ENCODE data around the gene GNAT2. TPM values are rescaled to one million over a fixed set of nuclear protein-coding genes. Genes with fewer than 3 reads are reported as not detected.

The GNAT2 gene
- total RNA-seq, 1 experiment from 2014 or later, result 0.52 TPM

DNA sequence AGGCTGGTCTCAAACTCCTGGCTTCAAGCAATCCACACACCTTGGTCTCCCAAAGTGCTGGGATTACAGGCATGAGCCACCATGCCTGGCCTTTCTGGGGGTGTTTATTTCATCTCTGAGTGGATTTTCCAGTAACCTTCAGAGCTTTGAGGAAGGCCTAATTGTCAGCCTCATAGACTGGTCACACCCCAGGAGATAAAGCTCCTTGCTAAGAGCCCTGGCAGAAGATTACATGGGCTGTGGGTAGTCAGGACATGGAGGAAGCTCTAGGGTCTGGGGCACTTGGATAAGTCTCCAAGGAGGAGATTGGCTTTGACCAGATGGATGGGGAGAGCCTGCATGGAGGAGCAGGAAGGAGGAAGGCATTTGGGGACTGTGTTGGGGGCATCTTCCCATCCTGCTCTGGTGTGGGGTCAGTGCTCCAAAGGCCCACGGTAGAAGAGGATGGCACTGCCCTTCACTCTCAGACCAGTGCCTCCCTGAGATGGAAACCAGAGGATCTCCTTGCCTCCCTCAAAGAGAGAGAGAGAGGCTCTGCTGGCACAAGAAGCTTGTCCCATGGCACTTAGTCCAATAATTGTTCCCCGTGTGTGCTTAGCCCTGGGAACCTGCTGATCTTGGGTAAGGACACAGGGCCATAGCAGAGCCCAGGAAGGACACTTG is 21.8 kb upstream of the GNAT2 start:
- intact Hi-C loops (cut with micrococcal nuclease; ENCODE audit: unreplicated experiment), result loop anchor here (5.0 kb wide), 1 partner anchor 371 kb away; no protein-coding TSS in a partner anchor
- peaks cover under 1% of the 10 kb centered on the region; the same call in 1 of the 2 replicates for H3F3A ChIP-seq (ENCODE audit: insufficient read depth, low read depth)
- no TSS peak for BruUV-seq (replicated peaks)
- no peak overlapping the region for H3K4me2 ChIP-seq
- no peaks in the 10 kb centered on the region for H4K20me1 ChIP-seq (ENCODE audit: insufficient read depth)
- H2AFZ ChIP-seq, result no peak overlapping the region
- no peaks in the 10 kb centered on the region for H3K27me3 ChIP-seq (ENCODE audit: insufficient read depth, low read depth)
- no peak overlapping the region for H3K4me3 ChIP-seq
- H3K27ac ChIP-seq, result no peak overlapping the region
- ChIA-PET CTCF (interaction anchor here (0.6 to 3.9 kb wide), 8 partner anchors 10 to 343 kb away, joined by 3 to 48 read pairs (median 20); partner anchors contain the start of genes AHCYL1 and GNAI3), POLR2A (ENCODE audit: unreplicated experiment) (no interaction called here)
- TF ChIP-seq, protein P1, sequence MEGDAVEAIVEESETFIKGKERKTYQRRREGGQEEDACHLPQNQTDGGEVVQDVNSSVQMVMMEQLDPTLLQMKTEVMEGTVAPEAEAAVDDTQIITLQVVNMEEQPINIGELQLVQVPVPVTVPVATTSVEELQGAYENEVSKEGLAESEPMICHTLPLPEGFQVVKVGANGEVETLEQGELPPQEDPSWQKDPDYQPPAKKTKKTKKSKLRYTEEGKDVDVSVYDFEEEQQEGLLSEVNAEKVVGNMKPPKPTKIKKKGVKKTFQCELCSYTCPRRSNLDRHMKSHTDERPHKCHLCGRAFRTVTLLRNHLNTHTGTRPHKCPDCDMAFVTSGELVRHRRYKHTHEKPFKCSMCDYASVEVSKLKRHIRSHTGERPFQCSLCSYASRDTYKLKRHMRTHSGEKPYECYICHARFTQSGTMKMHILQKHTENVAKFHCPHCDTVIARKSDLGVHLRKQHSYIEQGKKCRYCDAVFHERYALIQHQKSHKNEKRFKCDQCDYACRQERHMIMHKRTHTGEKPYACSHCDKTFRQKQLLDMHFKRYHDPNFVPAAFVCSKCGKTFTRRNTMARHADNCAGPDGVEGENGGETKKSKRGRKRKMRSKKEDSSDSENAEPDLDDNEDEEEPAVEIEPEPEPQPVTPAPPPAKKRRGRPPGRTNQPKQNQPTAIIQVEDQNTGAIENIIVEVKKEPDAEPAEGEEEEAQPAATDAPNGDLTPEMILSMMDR (conservative IDR thresholded peaks at IDR 0.05), result no peak
- no peak for TF ChIP-seq EZH2 (IDR thresholded peaks at IDR 0.05; ENCODE audit: low read depth)
- H3K4me1 ChIP-seq (replicated peaks; ENCODE audit: insufficient read depth), result peaks cover 19% of the 10 kb centered on the region
- no peaks in the 10 kb centered on the region for H3K36me3 ChIP-seq (ENCODE audit: low read depth)
- H3K9me3 ChIP-seq (ENCODE audit: insufficient read depth, low read depth), result no peaks in the 10 kb centered on the region
- no peaks in the 10 kb centered on the region for H3K79me2 ChIP-seq (ENCODE audit: low read depth)
- no peaks in the 10 kb centered on the region for H3K9me2 ChIP-seq (ENCODE audit: insufficient read depth)
- no peak for DNase-seq

DNA sequence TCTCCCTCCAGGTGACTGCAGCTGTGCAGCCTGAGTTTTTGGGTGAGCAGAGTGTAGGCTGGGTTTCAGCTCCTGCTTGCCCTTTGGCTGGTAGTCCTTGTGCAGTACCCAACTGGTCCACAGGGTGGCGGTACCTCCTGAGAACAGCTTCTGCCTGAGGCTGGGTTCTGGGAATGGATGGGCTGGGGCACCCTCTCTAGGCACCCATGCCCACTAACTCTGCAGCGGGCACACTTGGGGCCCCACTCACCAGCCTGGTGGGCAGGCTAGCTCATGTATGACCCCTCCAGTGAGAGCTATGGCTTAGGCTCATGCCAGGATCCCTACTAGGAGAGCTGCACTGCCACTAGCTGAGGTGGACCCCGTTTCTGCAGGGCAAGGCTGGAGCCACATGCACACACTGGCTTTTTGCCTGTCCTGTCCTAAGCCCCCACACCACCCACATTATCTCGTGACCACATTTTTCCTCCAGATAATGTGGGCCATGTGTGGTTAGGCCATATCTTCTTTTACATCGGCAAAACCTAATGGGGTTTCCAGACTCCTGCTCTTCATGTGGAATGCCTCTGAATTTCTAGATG is 21.0 kb upstream of the GNAT2 start:
- no peak overlapping the region for H3K27ac ChIP-seq
- peaks cover 27% of the 10 kb centered on the region for H3K4me1 ChIP-seq (replicated peaks; ENCODE audit: insufficient read depth)
- no peaks in the 10 kb centered on the region for H3K79me2 ChIP-seq (ENCODE audit: low read depth)
- peaks cover 9% of the 10 kb centered on the region; the same call in 1 of the 2 replicates for H3F3A ChIP-seq (ENCODE audit: insufficient read depth, low read depth)
- no peak overlapping the region for H3K4me3 ChIP-seq
- intact Hi-C loops (cut with micrococcal nuclease; ENCODE audit: unreplicated experiment), result loop anchor here (5.0 kb wide), 1 partner anchor 372 kb away; no protein-coding TSS in a partner anchor
- no peaks in the 10 kb centered on the region for H3K27me3 ChIP-seq (ENCODE audit: insufficient read depth, low read depth)
- H2AFZ ChIP-seq, result no peak overlapping the region
- DNase-seq, result peak; percentile 65 to 79
- TF ChIP-seq, protein P1 (conservative IDR thresholded peaks at IDR 0.05), result peak; percentile 100
- TF ChIP-seq EZH2 (IDR thresholded peaks at IDR 0.05; ENCODE audit: low read depth), result no peak
- ChIA-PET CTCF (interaction anchor here (0.5 to 3.9 kb wide), 11 partner anchors 11 to 702 kb away, joined by 3 to 48 read pairs (median 5); partner anchors contain the start of genes AHCYL1 and GNAI3), POLR2A (ENCODE audit: unreplicated experiment) (interaction anchor here (0.5 to 0.6 kb wide), 2 partner anchors 16 to 241 kb away, joined by 3 read pairs; partner anchors contain the start of gene GSTM4)
- H4K20me1 ChIP-seq (ENCODE audit: insufficient read depth), result no peaks in the 10 kb centered on the region
- H3K9me2 ChIP-seq (ENCODE audit: insufficient read depth), result no peaks in the 10 kb centered on the region
- H3K36me3 ChIP-seq (ENCODE audit: low read depth), result no peaks in the 10 kb centered on the region
- H3K9me3 ChIP-seq (ENCODE audit: insufficient read depth, low read depth), result no peaks in the 10 kb centered on the region
- no TSS peak for BruUV-seq (replicated peaks)
- H3K4me2 ChIP-seq, result no peak overlapping the region

GRCh38 chr1:109639841-109640184 is 20.4 kb upstream of the GNAT2 start:
- no peaks in the 10 kb centered on the region for H3K27me3 ChIP-seq (ENCODE audit: insufficient read depth, low read depth)
- POLR2A ChIA-PET (ENCODE audit: unreplicated experiment), result interaction anchor here (0.5 kb wide), 1 partner anchor 16 kb away, joined by 3 read pairs; the partner anchor contains the start of gene GSTM4
- no peak overlapping the region for H3K4me3 ChIP-seq
- no peaks in the 10 kb centered on the region for H3K79me2 ChIP-seq (ENCODE audit: low read depth)
- H2AFZ ChIP-seq, result no peak overlapping the region
- no peak overlapping the region for H3K4me2 ChIP-seq
- H3F3A ChIP-seq (ENCODE audit: insufficient read depth, low read depth), result peaks cover 9% of the 10 kb centered on the region; the same call in 1 of the 2 replicates
- no peak for TF ChIP-seq EZH2 (IDR thresholded peaks at IDR 0.05; ENCODE audit: low read depth)
- TF ChIP-seq, protein P1 (conservative IDR thresholded peaks at IDR 0.05), result no peak
- intact Hi-C loops (cut with micrococcal nuclease; ENCODE audit: unreplicated experiment), result loop anchor here (5.0 kb wide), 1 partner anchor 372 kb away; no protein-coding TSS in a partner anchor
- no peaks in the 10 kb centered on the region for H3K36me3 ChIP-seq (ENCODE audit: low read depth)
- H3K4me1 ChIP-seq (replicated peaks; ENCODE audit: insufficient read depth), result peaks cover 28% of the 10 kb centered on the region
- H3K27ac ChIP-seq, result no peak overlapping the region
- no peak for DNase-seq
- H4K20me1 ChIP-seq (ENCODE audit: insufficient read depth), result no peaks in the 10 kb centered on the region
- CTCF ChIA-PET, result interaction anchor here (0.5 to 3.9 kb wide), 11 partner anchors 11 to 703 kb away, joined by 3 to 48 read pairs (median 5); partner anchors contain the start of genes AHCYL1 and GNAI3
- no TSS peak for BruUV-seq (replicated peaks)
- H3K9me3 ChIP-seq (ENCODE audit: insufficient read depth, low read depth), result no peaks in the 10 kb centered on the region
- no peaks in the 10 kb centered on the region for H3K9me2 ChIP-seq (ENCODE audit: insufficient read depth)

Measured in PC-9 (cell line).